IMR-90 (cell line): ENCODE data around the gene RASGRP1.

Experiments
- CHD1 ChIP-seq: IDR thresholded peaks from 2 replicates; pipeline ENCODE4 v1.6.1; 2012; ENCODE audit warnings: low read depth, low read length, improper control_type of control experiment
- MAZ ChIP-seq: IDR thresholded peaks from 2 replicates; pipeline ENCODE4 v1.6.1; 2012; ENCODE audit warnings: low read depth, mild to moderate bottlenecking, low read length, improper control_type of control experiment, moderate library complexity, borderline replicate concordance
- MXI1 ChIP-seq: IDR thresholded peaks from 2 replicates; pipeline ENCODE4 v1.6.1; 2012; ENCODE audit warnings: low read depth, mild to moderate bottlenecking, low read length, moderate library complexity, borderline replicate concordance
- POLR2A ChIP-seq: IDR thresholded peaks from 2 replicates; pipeline ENCODE4 v1.6.1; 2012; ENCODE audit warnings: mild to moderate bottlenecking, low read depth, low read length
- RAD21 ChIP-seq: IDR thresholded peaks from 2 replicates; pipeline ENCODE4 v1.6.1; 2012; ENCODE audit warnings: low read length, improper control_type of control experiment
- TF ChIP-seq, protein P1 (sequence below): conservative IDR thresholded peaks from 2 replicates; pipeline ENCODE4 v1.5.1; 2012; ENCODE audit warnings: mild to moderate bottlenecking, low read depth, low read length, improper control_type of control experiment
- TF ChIP-seq, protein P2 (sequence below): fragments of 150-350 bp; IDR thresholded peaks from 2 replicates; pipeline ENCODE4 v1.6.1; 2017; ENCODE audit warnings: mild to moderate bottlenecking, antibody characterized with exemption, low read length, low read depth

DNA sequence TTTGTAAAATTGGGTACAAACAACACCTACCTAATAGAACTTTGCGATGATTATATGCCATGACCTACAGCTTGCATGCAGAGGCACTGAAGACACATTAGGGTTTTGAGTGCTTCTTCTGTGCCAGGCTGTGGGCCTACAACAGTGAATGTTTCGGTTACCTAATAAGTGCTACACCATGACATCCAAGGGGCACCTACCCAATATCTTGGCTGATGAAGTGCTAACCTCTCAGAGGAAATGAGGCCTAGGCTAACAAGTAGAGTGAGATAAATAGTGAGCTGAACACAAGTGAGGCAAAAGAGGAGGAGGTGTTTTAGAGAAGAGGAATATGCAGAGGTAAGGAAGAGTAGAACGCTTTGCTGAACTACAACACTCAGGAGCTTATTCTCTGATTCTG lies 12.2 kb upstream of the RASGRP1 start:
- TF ChIP-seq, protein P1, sequence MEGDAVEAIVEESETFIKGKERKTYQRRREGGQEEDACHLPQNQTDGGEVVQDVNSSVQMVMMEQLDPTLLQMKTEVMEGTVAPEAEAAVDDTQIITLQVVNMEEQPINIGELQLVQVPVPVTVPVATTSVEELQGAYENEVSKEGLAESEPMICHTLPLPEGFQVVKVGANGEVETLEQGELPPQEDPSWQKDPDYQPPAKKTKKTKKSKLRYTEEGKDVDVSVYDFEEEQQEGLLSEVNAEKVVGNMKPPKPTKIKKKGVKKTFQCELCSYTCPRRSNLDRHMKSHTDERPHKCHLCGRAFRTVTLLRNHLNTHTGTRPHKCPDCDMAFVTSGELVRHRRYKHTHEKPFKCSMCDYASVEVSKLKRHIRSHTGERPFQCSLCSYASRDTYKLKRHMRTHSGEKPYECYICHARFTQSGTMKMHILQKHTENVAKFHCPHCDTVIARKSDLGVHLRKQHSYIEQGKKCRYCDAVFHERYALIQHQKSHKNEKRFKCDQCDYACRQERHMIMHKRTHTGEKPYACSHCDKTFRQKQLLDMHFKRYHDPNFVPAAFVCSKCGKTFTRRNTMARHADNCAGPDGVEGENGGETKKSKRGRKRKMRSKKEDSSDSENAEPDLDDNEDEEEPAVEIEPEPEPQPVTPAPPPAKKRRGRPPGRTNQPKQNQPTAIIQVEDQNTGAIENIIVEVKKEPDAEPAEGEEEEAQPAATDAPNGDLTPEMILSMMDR, result no peak
- no peak for TF ChIP-seq MAZ
- no peak for TF ChIP-seq RAD21
- TF ChIP-seq POLR2A, result no peak
- TF ChIP-seq CHD1, result no peak
- TF ChIP-seq MXI1, result no peak
- TF ChIP-seq, protein P2, sequence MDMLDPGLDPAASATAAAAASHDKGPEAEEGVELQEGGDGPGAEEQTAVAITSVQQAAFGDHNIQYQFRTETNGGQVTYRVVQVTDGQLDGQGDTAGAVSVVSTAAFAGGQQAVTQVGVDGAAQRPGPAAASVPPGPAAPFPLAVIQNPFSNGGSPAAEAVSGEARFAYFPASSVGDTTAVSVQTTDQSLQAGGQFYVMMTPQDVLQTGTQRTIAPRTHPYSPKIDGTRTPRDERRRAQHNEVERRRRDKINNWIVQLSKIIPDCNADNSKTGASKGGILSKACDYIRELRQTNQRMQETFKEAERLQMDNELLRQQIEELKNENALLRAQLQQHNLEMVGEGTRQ, result no peak
